GM10266 (cell line): ENCODE results near the gene CCER1.

Source experiments
- DNase-seq: peaks from one replicate; pipeline ENCODE4 v3.0.0; 2012; ENCODE audit errors: extremely low spot score
- CTCF ChIP-seq: IDR thresholded peaks from 2 replicates; pipeline ENCODE4 v1.5.1; 2012; ENCODE audit warnings: mild to moderate bottlenecking, low read depth; ENCODE audit not compliant: control insufficient read depth, insufficient read depth; ENCODE audit errors: missing control alignments

CCER1 gene

DNA sequence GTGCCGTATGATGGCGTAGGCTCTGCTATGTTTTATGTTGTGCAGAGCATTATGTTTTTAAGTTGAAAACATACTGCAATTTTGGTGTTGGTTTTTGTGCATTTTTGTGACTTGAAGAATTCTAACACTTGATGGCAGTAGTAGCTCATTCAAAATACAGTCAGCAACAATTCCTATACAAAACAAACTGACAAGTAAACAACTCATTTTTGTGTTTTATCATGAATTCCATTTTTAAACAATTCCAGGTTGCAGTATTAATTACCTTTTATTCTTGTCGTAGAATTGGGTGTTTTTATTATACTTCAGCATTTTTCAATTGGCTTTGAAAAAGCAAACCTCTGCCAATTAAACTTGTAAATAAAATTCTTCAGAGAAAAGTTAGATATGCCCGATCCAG, 4.1 kb upstream of the CCER1 start:
- no peak for DNase-seq
- TF ChIP-seq CTCF, result no peak

DNA sequence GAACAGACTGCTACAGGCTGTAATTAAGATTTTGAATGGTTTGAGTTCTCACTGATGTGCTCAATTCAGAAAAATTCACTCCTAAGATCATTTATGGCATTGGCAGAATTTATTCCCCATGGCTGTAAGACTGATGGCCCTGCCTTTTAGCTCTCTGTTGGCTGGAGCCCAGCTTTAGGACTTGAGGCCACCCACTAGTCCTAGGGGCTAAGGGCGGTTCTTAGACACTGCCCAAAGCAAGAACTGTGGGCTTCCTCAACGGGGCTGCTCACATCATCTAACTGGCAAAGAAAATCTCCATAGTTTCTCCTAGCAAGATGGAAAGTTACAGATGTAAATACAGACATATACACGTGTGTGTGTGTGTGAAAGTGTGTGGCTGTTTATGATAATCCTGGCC, 3.4 kb upstream of the CCER1 start:
- DNase-seq, result no peak

GRCh38 chr12:90954428-90954827, 548 bp downstream of the CCER1 start:
- no peak for DNase-seq
- TF ChIP-seq CTCF, result no peak

More for the DNA sequence above, 3.4 kb upstream of the CCER1 start:
- TF ChIP-seq CTCF, result no peak

DNA sequence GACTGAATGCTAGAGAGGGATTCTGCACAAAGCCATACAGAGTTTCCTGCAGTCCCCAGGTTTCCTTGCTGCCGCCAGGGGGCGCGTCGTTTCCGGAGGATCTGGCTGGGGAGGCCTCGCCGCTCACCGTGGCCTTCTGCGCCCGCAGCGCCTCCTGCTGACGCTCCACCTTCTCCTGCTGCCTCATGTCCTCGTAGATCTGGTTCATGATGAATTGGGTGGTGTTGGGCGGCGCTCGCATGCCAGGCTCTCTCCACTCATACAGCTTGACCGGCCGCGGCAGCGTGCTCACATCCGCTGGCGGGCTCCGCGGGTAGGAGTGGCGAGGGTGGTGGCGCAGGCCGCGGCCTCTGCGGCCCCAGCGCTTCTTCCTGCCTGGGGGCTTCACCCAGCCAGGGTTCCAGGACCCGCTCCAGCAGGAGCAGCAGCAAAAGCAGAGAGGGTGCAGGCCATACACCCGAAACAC, 987 bp downstream of the CCER1 start:
- TF ChIP-seq CTCF, result no peak
- DNase-seq, result no peak

DNA sequence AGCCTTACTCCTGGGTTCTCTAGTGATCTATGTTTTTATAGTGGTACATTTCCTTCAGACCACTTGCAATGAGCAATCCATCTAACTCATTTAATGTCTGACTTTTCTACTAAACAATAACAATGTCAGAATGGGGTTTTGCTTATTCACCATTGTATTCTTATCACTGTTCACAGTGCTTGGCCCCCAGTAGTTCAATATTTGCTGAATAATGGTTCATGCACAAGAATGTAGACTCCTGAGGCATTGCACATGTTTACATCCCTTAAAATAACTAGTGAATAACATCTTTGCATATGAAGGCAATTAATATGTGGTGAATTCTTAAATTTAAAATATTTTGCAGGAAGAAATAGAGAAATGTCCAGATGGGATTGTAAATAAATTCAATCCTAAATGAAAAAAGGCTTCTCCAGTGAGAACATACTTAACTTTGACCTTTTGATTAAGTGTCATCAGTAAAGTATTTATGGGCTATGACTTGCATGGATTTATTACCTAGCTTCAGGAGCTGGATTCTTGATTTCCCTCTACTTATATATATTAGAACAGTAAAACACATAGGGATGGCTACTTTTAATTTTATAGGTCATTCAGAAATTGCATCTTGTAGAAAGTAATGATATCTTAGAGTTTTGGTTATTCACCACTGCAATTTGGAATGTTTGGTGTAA, 3.4 kb downstream of the CCER1 start:
- DNase-seq, result no peak

DNA sequence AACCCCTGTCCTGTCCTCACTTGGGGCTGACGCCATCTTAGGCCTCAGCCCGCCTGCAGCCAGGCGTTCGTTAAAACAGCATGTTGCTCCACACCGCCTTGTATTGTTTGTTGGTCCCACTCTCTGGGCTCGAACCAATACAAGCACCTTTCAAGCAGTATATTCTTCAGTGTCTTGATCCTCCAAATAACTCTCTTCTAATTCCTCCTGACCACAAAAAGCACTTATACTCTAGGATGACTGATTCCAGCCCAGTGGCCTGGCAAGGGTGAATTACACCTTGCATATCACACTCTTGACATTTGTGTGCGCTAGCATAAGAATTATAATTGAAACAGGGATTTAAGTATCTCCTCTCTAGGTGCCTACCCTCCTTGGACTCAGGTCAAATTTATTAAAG, 7.1 kb downstream of the CCER1 start:
- TF ChIP-seq CTCF, result no peak
- DNase-seq, result no peak

More for the DNA sequence above, 3.4 kb downstream of the CCER1 start:
- TF ChIP-seq CTCF, result no peak

GRCh38 chr12:90945070-90945649, 9.8 kb downstream of the CCER1 start:
- TF ChIP-seq CTCF, result peak; percentile 55
- peak; percentile 32 for DNase-seq
